HG02884 (cell line): ENCODE measurements around the gene ECSIT.

Experiments used
- ATAC-seq: cut with Tn5 transposase; IDR thresholded peaks from one replicate; pipeline ENCODE4 v1.9.1; 2021; ENCODE audit warnings: mild to moderate bottlenecking, moderate library complexity; ENCODE audit not compliant: unreplicated experiment

ECSIT gene

DNA sequence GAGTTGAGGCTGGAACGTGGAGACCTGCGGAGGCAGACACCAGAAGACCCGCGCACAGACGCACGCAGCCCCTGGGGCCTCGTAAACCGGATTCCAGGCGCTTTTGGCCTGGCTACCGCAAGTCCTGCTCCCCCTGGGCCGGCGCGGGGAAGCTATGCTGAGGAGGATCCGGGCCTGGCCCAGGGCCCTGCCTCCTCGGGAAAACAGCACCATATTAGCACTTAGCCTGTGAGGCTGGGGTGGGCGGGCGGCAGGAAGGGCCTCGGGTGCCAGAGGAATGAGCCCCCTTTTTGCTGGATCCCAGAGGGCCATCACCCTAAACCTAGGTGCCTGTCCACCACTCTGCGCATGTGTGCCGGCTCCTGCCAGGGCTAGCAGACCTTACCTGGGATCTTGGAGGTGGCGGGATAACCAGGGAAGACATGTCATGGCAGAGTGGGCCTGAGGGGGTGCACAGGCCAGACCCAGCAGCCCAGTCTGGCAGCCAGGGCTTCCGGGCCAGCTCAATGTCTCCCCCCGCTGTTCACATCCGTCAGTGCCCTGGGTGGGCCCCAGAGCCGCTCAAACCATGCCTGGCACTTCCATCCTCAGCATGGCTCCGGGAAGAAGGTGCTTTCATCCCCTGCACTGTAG lies 22.8 kb upstream of the ECSIT start:
- no peak for ATAC-seq

DNA sequence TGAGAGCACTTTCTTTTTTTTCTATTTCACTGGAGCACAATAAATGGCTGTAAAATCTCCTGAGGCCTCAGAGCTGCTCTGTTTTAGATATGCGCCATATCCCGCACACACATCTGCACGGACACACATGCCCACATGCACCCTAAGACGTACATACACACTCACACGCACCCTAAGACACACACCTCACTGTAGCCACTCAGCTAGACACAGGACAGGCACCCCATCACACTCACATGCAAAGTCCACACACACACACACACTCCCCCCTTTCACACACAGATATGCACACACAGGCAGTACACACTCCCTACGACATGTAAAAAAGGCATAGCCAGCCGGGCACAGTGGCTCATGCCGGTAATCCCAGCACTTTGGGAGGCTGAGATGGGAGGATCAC lies 21.3 kb upstream of the ECSIT start:
- no peak for ATAC-seq

DNA sequence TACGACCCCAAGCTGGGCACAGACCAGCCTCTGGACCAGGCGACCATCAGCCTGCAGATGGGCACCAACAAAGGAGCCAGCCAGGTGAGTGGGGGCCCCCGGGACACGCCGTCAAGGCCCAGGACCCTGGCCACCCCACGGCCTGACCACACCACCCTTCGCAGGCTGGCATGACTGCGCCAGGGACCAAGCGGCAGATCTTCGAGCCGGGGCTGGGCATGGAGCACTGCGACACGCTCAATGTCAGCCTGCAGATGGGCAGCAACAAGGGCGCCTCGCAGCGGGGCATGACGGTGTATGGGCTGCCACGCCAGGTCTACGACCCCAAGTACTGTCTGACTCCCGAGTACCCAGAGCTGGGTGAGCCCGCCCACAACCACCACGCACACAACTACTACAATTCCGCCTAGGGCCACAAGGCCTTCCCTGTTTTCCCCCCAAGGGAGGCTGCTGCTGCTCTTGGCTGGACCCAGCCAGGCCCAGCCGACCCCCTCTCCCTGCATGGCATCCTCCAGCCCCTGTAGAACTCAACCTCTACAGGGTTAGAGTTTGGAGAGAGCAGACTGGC lies 20.5 kb upstream of the ECSIT start:
- no peak for ATAC-seq

DNA sequence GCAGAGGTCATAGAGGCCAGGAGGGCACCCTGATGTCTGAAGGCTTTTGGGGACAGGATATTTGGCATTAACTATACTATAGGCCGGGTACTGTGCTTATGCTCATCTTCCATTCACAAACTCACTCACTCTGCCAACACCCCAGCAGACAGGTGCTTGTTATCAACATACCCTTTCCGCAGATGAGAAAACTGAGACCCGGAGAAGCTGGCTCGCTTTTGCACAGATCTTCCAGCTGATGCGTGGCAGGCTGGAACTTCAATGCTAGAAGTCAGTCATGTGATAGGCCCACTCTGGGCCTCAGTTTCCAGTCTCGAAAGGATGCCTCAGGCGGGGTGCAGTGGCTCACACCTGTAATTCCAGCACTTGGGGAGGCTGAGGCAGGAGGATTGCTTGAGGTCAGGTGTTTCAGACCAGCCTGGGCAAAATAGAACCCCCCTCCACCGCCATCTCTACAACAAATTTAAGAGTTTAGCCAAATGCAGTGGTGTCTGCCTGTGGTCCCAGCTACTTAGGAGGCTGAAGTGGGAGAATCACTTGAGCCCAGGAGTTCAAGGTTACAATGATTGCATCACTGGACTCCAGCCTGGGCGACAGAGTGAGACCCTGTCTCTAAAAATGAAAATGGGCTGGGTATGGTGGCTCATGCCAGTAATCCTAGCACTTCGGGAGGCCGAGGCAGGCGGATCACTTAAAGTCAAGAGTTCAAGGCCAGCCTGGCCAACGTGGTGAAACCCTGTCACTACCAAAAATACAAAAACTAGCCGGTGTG lies 19.2 kb upstream of the ECSIT start:
- ATAC-seq = no peak

DNA sequence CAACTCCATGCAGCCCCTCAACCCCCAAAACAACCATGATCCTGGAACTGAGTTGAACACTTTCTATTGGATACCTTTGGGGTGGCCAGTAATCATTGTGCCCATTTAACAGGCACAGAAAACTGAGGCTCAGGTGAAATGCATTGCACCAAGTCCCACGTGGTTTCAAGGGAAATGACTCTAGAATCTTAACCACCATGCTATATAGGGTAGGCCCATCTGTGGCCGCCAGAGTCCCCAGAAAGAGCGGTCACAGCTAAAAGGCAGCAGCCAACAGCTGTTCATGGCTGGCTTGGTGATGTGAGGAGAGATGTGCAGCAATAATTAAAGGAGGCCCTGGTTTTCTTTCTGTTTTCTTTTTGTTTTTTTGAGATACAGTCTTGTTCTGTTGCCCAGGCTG lies 12.3 kb upstream of the ECSIT start:
- ATAC-seq = no peak

DNA sequence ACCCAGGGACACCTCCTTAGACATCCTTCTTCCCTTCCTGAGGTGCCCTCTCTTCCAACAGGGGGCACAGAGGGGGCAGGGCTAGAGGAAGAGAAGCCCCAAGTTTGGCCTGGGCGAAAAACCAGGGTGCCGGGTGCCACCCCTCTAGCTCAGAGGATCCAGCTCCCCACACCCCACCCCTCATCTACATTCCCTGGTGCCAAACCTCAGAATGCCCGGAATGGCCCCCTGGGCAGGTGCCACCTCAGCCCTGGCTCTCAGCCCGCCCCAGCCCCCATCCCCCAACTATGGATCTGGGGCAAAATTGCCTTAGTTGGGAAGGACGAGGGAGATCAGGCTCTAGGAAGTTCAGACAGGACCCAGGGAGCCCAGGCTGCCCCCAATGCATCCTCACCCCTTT lies 11.7 kb upstream of the ECSIT start:
- no peak for ATAC-seq

DNA sequence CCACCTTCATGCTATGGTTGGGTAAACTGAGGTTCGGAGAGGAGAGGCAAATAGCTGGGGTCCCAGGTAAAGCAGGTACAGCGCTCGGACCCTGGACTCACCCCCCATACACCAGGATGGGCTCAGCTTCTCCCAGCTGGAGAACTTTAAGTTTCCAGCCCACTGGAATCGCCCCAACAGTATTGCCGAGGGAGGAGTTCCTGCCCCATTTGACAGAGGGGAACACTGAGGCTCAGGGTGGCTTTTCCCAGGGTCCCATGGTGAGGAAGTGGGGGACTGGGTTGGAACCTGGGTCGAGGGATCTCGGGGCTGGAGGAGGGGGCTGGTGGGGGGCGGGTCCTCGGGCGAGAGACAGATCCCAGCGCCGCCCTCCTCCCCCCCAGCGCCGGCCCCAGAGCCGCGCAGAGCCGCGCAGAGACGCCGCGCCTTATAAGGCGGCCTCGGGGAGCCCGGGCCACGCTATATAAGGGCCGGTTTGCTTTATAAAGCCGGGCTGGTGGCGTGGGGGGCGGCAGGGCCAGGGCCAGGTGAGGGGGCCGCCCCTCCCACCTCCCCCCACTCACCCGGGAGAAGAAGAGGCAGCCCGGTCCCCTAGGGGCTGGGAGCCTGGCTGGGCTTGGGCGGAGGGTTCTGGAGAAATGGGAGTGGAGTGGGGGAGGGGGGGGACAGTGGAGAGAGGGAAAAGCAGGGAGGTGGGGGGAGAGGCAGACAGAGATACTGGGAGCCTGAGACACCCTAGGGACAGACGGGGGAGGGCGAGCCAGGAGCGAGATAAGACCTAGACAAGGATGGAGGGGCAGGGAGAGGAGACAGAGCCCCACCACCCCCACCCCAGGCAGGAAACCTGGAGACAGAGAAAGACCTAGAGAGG lies 10.8 kb upstream of the ECSIT start:
- no peak for ATAC-seq

DNA sequence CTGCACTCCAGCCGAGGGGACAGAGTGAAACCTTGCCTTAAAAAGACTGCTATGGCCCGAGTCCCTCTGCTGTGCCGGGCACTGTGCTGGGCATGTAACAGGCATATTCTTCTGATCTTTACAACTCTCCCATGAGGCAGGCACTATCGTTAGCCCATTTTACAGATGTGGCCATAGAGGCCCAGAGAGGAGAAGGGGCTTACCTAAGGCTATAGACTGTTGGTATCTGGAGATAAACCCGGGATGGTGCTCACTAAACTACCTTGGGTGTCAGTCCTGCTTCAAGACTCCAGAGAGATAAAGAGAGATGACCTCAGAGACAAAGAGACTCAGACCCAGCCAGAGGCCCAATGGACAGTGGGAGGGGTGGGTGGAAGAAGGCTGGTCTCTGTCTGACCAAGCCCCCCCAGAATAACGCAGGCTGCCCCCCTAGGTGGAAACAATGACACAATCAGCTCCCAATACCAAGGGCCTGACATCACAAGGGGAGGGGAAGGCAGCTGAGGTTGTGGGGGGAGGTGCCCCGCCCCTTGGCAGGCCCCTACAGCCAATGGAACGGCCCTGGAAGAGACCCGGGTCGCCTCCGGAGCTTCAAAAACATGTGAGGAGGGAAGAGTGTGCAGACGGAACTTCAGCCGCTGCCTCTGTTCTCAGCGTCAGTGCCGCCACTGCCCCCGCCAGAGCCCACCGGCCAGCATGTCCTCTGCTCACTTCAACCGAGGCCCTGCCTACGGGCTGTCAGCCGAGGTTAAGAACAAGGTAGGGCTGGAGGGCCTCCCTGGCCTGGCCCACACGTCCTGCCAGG lies 9.5 kb upstream of the ECSIT start, which contains the start of gene CNN1:
Gene CNN1, plus strand, starts transcription at position 620 of the 805 bp plus-strand sequence. Its CDS starts 77 bp downstream, at position 697.
- no peak for ATAC-seq

DNA sequence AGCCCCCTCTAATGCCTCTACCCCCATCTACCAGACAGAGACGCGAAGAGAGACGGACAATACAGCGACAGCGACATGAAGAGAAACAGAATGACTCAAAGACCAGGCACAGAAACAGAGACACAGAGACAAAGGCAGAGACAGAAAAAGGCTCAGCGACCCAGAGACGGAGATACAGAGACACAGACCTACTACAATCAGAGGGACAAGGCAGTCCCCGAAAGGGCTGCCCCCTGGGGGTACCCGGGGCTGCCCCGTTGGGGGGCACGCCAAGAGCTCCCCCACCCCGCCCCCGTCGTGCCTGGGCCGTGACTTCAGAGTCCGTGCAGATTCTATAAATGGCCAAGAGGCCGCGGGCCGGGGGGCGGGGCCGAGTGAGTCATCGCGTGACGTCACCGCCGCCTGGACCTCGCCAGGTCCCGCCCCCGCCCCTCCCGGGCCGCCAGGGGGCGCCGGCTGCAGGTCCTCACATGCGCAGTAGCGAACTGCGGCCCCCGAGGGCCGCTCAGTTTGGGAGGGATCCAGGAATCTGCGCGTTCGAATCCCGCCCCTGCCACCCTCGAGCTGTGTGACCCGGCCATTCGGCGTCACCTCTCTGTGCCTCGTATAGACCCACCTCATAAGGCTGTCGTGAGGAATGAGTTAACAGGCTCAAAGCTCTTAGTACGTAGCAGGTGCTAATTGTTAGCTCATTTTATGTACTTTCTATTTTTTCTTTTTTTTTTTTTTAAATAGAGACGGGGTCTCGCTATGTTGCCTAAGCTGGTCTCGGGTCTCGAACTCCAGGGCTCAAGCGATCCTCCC lies 7.1 kb upstream of the ECSIT start:
- no peak for ATAC-seq

DNA sequence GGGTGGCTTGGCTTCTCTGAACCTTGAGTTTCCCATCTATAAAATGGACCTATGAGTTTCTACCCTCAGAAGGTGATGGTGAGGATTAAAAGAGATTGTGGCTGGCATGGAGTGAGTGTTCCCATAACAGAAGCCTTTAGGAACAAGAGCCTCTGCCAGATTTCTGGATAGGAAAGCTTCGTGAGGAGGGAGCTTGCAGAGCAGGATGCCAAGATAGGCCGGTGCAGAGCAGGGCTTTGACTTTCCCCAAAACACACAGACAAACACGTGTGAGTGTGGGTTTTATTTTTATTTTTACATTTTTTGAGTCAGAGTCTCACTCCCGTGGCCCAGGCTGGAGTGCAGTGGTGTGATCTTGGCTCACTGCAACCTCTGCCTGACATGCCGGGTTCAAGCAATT lies 6.0 kb upstream of the ECSIT start:
- ATAC-seq = no peak

DNA sequence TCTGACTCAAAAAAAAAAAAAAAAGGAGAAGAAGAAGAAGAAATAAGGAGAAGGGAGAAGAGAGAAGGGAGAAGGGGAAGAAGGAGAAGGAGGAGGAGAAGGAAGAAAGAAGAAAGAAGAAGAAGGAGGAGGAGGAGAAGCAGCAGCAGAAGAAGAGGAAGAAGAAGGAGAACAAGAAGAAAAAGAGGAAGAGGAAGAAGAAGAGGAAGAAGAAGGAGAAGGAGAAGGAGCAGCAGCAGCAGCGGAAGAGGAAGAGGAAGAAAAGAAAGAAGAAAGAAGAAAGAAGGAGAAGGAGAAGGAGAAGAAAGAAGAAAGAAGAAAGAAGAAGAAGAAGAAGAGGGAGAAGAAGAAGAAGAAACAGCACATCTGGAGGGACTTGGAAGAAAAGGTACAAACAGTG lies 5.6 kb upstream of the ECSIT start:
- ATAC-seq = no peak

DNA sequence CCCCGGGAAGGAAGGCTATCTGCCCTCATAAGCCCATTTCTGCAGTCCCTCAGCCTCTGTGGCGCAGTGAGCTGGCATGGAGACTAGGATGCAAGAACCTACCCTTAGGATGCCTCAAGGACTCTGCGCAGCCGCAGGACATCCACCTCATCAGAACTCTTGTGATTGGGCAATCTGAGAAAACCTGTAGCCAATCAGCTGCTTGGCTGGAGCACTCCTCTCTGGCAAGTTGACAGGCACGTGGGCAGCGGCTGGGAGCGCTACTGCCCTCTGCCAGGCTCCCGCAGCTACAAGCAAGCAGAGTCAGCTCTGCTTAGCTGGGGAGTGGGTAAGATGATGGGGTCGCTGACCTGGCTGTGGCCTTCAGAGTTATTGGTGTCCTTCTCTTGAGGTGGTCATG lies 1.5 kb upstream of the ECSIT start:
- no peak for ATAC-seq

DNA sequence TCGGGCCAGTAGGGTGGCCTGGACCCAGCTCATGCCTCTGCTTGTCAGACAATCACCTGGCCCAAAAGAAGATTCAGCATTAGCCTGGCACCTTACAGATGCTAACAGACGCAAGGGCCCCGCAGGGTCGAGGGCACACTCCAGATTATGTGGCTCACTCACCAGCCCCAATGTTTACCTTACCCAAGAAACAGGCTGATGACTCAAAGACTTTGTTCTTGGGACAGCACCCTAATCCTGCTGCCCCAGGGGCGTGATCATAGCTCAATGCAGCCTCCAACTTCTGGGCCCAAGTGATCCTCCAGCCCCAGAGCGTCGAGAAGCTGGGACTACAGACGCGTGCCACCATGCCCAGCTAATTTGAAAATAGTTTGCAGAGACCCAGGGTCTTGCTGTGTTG lies 9.8 kb downstream of the ECSIT start:
- no peak for ATAC-seq

DNA sequence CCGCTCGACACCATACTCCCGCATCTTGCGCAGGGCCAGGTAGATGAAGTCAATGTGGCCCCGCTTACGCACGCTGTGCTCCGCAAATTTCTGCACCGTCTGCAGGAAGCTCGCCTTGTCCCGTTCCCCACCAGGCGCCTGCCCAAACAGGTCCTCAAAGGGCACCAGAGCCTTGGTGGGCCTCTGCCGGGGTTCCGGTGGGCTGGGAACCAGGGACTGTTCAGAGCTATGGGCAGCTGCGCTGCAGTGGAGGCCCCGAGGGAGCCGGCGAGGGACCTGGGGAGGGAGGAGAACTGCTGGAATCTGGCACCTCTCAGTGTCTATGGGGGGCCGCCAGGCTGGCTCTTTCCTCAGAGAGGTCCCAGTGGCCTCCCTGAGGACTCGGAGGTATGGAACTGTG lies 15.0 kb downstream of the ECSIT start:
- ATAC-seq = no peak

DNA sequence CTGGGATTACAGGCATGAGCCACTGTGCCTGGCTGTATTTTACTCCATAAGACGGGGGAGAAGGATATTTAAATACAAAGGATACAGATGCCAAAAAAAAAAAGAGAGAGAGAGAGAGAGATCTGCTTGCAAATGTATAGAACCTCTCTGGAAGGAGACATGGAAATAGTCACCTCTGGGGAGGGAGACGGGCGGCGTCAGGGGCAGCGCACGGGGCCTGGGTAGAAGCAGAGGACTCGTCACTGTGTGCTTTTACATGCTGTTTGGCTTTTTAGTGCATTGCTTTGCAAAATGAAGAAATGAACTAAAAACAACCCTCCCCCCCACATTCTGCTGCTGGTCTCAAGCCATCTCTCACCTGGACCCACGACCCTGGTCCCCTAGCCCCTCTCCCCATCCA lies 18.5 kb downstream of the ECSIT start:
- no peak for ATAC-seq

DNA sequence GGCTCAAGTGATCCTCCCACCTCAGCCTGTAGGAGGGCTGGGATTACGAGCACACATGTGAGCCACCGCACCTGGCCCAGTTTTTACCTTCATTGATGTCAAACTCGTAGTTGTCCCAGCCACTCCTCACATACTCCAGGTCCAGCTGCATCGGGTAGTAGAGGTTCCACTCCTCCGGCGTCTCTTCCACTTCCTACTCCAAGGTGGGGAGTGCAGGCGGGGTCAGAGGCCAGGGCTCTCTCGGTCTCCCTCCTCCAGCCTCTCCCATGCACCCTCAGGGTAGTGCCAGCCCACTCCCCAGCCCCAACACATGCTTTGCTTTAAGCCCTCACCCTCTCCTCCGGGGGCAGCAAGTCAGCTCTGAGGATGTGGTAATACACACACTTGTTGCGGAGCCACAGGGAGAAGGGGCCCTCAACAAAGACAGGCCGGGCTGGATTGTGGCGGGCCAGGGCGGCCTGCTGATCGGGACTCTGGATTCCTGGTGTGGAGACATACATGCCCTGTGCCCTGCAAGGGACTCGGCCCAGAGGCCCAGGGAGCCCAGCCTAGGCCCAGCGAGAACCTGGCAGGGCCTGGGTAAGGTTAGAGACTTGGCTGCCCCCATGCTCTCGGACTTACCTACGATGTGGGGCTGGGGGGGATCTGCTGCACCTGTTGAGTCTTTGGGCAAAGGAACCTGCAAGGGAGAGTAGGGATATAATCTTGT lies 21.4 kb downstream of the ECSIT start:
- ATAC-seq = no peak

DNA sequence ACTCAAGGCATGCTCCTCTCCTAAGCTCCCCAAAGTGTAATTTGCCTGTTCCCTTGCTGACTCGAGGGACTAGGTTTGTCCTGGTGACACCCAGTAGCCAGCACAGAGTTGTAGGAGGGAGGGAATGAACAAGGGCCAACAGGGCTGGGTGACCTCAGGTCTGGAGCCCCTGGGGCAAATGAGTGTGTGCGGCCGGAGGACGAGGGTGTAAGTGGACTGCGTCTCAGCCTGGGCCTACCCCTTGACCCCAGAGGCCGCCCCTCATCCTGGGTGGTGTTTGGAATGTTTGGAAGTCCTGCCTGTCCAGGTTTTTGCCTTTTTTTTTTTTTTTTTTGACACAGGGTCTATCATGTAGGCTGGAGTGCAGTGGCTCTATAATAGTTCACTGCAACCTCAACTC lies 22.0 kb downstream of the ECSIT start:
- ATAC-seq = no peak

DNA sequence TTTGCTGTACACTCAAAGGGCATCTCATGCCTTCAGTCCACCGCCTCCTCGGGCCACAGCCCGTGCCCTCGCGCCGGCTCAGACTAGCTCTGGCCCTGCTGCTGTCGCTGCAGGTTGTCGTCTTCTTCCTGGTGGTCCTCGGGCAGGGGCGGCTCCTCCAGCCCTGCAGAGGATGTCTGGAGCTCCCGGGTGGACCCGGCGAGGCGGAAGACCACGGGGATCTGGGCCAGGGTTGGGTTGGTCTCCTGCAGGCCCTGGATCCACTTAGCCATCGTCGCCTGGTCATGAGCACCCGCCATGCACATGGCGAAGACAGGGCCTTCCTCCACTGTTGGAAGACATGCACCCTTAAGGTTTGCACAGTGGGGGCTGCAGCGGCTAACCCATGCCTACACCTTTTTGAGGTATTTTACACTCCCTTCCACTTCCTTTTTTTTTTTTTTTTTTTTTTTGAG lies 22.8 kb downstream of the ECSIT start:
- ATAC-seq = peak; percentile 23

DNA sequence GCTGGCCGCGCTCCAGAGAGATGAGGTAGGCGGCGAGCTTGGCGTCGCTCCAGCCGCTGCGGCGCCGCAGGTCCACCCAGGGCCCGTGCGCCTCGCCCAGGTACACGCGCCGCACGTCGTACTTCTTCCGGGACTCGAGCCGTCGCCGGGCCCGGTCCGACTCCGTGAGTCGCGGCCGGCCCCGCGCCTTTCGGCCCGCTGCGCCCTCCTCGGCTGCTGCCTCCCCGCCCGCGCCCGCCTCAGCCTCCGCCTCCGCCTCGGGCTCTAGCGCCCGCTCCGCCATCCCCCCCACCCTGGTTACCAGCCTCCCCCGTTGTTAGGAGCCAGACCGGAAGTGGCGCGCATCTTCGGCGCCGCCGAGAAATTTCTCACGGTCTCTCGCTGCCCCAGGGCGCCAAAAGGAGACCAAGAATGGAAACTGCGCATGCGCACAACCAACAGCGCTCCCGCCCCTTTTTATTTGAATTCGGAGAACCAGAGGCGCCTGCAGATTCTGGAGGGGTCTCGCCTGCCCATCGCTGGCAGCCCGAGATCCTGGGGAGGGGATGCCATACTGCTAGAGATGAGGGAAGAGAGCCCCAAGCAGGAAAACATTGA lies 23.3 kb downstream of the ECSIT start, which contains the start of gene ZNF653:
Gene ZNF653, minus strand, starts transcription at position 336 of the 597 bp plus-strand sequence. Its CDS starts 53 bp downstream, at position 283.
- ATAC-seq = peak; percentile 51
